Measurements from ENCODE around the gene COL5A1. TPM values are rescaled to one million over a fixed set of nuclear protein-coding genes. Genes with fewer than 3 reads are reported as not detected.

Gene COL5A1
- total RNA-seq, 1 experiment from 2014 or later, result 10.6 TPM

DNA sequence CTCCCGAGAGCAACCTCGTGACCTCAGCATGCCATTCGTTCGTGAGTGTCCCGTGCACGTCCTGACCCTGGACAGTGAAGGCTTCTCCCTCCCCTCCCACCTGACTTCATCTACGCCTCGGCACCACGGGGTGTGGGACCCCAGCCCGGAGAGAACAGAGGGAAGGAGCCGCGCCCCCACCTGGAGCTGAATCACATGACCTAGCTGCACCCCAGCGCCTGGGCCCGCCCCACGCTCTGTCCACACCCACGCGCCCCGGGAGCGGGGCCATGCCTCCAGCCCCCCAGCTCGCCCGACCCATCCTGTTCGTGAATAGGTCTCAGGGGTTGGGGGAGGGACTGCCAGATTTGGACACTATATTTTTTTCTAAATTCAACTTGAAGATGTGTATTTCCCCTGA, 200.7 kb downstream of the COL5A1 start:
- CTCF ChIA-PET, result no interaction called here
- H3K9ac ChIP-seq (ENCODE audit: low read length), result no peak overlapping the region
- no peak overlapping the region for H3K4me3 ChIP-seq (ENCODE audit: low read length)
- no peaks in the 10 kb centered on the region for H3F3A ChIP-seq (ENCODE audit: low read length, unreplicated experiment)
- no peaks in the 10 kb centered on the region for H3K79me2 ChIP-seq (ENCODE audit: low read length)
- no peaks in the 10 kb centered on the region for H3K9me2 ChIP-seq (replicated peaks; ENCODE audit: low read length)
- no peak for DNase-seq
- H3K4me2 ChIP-seq (ENCODE audit: low read length), result no peak overlapping the region
- POLR2A ChIA-PET (ENCODE audit: unreplicated experiment), result no interaction called here
- H3K27ac ChIP-seq (ENCODE audit: low read length), result no peak overlapping the region
- intact Hi-C loops (cut with micrococcal nuclease), result no loop called here
- ATAC-seq, result no peak
- H3K4me1 ChIP-seq (ENCODE audit: insufficient read depth, low read length), result no peaks in the 10 kb centered on the region
- H2AFZ ChIP-seq (ENCODE audit: low read length), result no peak overlapping the region
- TF ChIP-seq, protein P1, sequence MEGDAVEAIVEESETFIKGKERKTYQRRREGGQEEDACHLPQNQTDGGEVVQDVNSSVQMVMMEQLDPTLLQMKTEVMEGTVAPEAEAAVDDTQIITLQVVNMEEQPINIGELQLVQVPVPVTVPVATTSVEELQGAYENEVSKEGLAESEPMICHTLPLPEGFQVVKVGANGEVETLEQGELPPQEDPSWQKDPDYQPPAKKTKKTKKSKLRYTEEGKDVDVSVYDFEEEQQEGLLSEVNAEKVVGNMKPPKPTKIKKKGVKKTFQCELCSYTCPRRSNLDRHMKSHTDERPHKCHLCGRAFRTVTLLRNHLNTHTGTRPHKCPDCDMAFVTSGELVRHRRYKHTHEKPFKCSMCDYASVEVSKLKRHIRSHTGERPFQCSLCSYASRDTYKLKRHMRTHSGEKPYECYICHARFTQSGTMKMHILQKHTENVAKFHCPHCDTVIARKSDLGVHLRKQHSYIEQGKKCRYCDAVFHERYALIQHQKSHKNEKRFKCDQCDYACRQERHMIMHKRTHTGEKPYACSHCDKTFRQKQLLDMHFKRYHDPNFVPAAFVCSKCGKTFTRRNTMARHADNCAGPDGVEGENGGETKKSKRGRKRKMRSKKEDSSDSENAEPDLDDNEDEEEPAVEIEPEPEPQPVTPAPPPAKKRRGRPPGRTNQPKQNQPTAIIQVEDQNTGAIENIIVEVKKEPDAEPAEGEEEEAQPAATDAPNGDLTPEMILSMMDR (conservative IDR thresholded peaks at IDR 0.05; ENCODE audit: low read depth, low read length), result no peak
- no peak for TF ChIP-seq EZH2 (IDR thresholded peaks at IDR 0.05; ENCODE audit: low read length, unreplicated experiment)
- no peak for TF ChIP-seq EZH2phosphoT487 (IDR thresholded peaks at IDR 0.05; ENCODE audit: borderline replicate concordance, low read length)
- no peaks in the 10 kb centered on the region for H3K9me3 ChIP-seq (ENCODE audit: low read length)
- no peaks in the 10 kb centered on the region for H4K20me1 ChIP-seq (ENCODE audit: low read length)
- no TSS peak for BruUV-seq (replicated peaks)
- H3K36me3 ChIP-seq (ENCODE audit: low read depth, low read length), result no peaks in the 10 kb centered on the region
- H3K27me3 ChIP-seq (ENCODE audit: low read length), result no peaks in the 10 kb centered on the region

DNA sequence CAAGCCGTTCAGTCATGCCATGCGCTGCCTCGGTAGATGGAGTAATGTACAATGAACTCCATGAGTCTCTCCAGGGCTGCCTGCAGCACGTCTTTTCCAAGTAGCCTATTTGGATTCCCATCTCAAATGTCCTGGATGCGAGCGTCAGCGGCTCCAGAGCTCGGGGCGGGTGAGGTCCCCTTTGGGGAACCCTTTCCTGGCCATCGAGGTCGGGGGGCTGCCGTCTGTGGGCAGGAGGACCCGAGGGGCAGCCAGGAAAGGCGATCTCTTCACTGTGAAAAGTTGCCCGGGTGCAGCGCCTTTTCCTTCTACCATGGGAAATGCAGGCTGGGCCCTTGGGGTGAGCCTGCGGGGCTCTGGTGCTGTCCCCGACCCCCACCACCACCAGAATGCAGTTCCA, 202.1 kb downstream of the COL5A1 start:
- no peak for DNase-seq
- ATAC-seq, result no peak
- Histone ChIP-seq H3K27ac (ENCODE audit: low read length) (no peak overlapping the region), H3K9me2 (replicated peaks; ENCODE audit: low read length) (no peaks in the 10 kb centered on the region), H4K20me1 (ENCODE audit: low read length) (no peaks in the 10 kb centered on the region), H2AFZ (ENCODE audit: low read length) (no peak overlapping the region), H3F3A (ENCODE audit: low read length, unreplicated experiment) (no peaks in the 10 kb centered on the region), H3K36me3 (ENCODE audit: low read depth, low read length) (no peaks in the 10 kb centered on the region), H3K27me3 (ENCODE audit: low read length) (no peaks in the 10 kb centered on the region), H3K9ac (ENCODE audit: low read length) (no peak overlapping the region), H3K4me3 (ENCODE audit: low read length) (no peak overlapping the region), H3K9me3 (ENCODE audit: low read length) (no peaks in the 10 kb centered on the region), H3K79me2 (ENCODE audit: low read length) (no peaks in the 10 kb centered on the region), H3K4me1 (ENCODE audit: insufficient read depth, low read length) (no peaks in the 10 kb centered on the region), H3K4me2 (ENCODE audit: low read length) (no peak overlapping the region)
- TF ChIP-seq, protein P1 (conservative IDR thresholded peaks at IDR 0.05; ENCODE audit: low read depth, low read length), result no peak
- no peak for TF ChIP-seq EZH2 (IDR thresholded peaks at IDR 0.05; ENCODE audit: low read length, unreplicated experiment)
- TF ChIP-seq EZH2phosphoT487 (IDR thresholded peaks at IDR 0.05; ENCODE audit: borderline replicate concordance, low read length), result no peak
- ChIA-PET POLR2A (ENCODE audit: unreplicated experiment) (no interaction called here), CTCF (no interaction called here)
- no TSS peak for BruUV-seq (replicated peaks)
- intact Hi-C loops (cut with micrococcal nuclease), result no loop called here

DNA sequence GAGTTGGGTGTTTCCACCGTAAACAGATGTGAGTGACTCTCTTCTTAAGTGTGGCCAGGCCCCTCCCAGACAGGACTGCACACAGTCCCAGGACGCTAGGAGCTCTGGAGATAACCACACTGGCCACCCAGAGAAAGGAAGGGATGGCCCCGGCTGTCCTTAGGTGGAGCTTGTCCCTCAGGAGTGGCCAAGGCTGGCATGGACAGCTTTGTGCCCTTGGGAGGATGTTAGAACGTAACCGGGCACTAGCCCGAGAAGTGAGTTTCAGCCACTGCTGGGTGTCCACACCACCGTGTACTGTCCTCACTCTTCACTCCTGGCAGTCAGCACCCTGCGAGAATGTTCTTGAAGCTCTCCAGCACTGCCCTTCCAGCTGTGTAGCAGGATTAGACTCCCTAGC, 203.2 kb downstream of the COL5A1 start:
- ATAC-seq, result no peak
- Histone ChIP-seq H3K4me3 (ENCODE audit: low read length) (no peak overlapping the region), H2AFZ (ENCODE audit: low read length) (no peak overlapping the region), H3K9me2 (replicated peaks; ENCODE audit: low read length) (no peaks in the 10 kb centered on the region), H3K27ac (ENCODE audit: low read length) (no peak overlapping the region), H3K4me1 (ENCODE audit: insufficient read depth, low read length) (no peaks in the 10 kb centered on the region), H3K4me2 (ENCODE audit: low read length) (no peak overlapping the region), H3K9ac (ENCODE audit: low read length) (no peak overlapping the region), H3K27me3 (ENCODE audit: low read length) (no peaks in the 10 kb centered on the region), H4K20me1 (ENCODE audit: low read length) (no peaks in the 10 kb centered on the region), H3K36me3 (ENCODE audit: low read depth, low read length) (no peaks in the 10 kb centered on the region), H3F3A (ENCODE audit: low read length, unreplicated experiment) (no peaks in the 10 kb centered on the region), H3K9me3 (ENCODE audit: low read length) (no peaks in the 10 kb centered on the region), H3K79me2 (ENCODE audit: low read length) (no peaks in the 10 kb centered on the region)
- TF ChIP-seq, protein P1 (conservative IDR thresholded peaks at IDR 0.05; ENCODE audit: low read depth, low read length), result no peak
- TF ChIP-seq EZH2phosphoT487 (IDR thresholded peaks at IDR 0.05; ENCODE audit: borderline replicate concordance, low read length) (no peak), EZH2 (IDR thresholded peaks at IDR 0.05; ENCODE audit: low read length, unreplicated experiment) (no peak)
- DNase-seq, result no peak
- intact Hi-C loops (cut with micrococcal nuclease), result no loop called here
- CTCF ChIA-PET, result no interaction called here
- POLR2A ChIA-PET (ENCODE audit: unreplicated experiment), result no interaction called here
- no TSS peak for BruUV-seq (replicated peaks)
